SK-N-MC (cell line): Measurements from ENCODE around the gene RPL10A.
A peak's percentile ranks its signal among the peaks of the same experiment; 100 is the strongest.

Source experiments
- EZH2 ChIP-seq: fragments of 200-600 bp; sonication (generic); IDR thresholded peaks from one replicate; pipeline ENCODE4 v1.6.1; 2017; ENCODE audit warnings: antibody characterized with exemption
- POLR2AphosphoS5 ChIP-seq: IDR thresholded peaks from 2 replicates; pipeline ENCODE4 v1.6.1; 2012; ENCODE audit warnings: mild to moderate bottlenecking, low read depth, low read length, borderline replicate concordance

DNA sequence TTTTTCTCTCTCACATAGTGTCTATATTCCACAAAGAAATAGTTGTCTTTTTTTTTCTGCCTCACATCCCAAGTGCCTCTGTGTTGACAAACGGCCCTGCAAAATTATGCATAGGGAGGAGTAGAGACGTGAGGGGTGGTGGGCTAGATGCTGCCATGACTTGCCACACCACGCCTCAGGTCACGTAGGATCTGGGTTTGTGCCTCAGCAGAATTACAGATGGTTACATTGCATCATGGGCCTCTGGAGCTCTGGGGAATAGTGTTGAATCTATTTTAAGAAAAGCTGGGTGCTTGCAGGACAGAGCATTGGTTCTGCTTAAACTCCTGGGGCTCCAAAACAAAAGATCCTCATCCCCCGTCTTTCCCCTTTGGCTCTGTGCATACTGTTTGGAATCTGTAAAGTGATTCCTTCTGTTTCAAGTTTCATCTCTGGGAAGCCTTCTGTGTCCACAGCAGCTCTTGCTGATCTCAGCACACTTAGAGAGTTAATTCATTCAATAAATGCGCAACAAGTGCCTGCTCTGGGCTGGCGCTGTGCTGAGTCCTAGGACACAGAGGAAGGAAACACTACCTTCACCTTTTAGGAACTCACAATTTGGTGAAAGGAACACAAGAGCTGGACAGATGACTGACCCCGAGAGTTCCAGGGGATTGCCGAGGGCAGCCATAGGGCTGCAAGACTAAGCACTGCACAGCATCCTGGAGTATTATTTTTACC is 13.7 kb upstream of the RPL10A start:
- TF ChIP-seq EZH2 = no peak
- peak; percentile 54; the same call in 1 of the 2 replicates for TF ChIP-seq POLR2AphosphoS5
